Right atrium auricular region (tissue), 2 donors: Measurements from ENCODE around the gene CENPI. TPM values are rescaled to one million over a fixed set of nuclear protein-coding genes. Genes with fewer than 3 reads are reported as not detected.
"Not testable (repeated sequence)": the region's sequence is repeated elsewhere in the genome, so short reads cannot be mapped to it uniquely, and the experiment has no call there.

Source experiments
- DNase-seq: peaks from one replicate; pipeline ENCODE4 v3.0.0-alpha.2; 2019; ENCODE audit warnings: low spot score
- H3K27ac ChIP-seq, 2 donors: fragments of 200-600 bp; sonication (generic); 1 replicate in 1 of 2; 2 replicates in 1 of 2; pipeline ENCODE4 v1.5.1; 2016 to 2019
- H3K27me3 ChIP-seq, 2 donors: fragments of 200-600 bp; sonication (generic); one replicate each; pipeline versions ENCODE4 v1.5.1 to v1.6.0; 2017 to 2019
- H3K36me3 ChIP-seq: fragments of 200-600 bp; sonication (generic); one replicate; pipeline ENCODE4 v1.5.1; 2016
- H3K4me1 ChIP-seq, 2 donors: fragments of 200-600 bp; sonication (generic); one replicate each; pipeline versions ENCODE4 v1.5.1 to v1.6.0; 2017 to 2019
- H3K4me3 ChIP-seq, 2 donors: fragments of 200-600 bp; sonication (generic); 1 replicate in 1 of 2; 2 replicates in 1 of 2; pipeline ENCODE4 v1.5.1; 2017 to 2019; ENCODE audit warnings: mild to moderate bottlenecking in 1 of 2, moderate library complexity in 1 of 2
- H3K9me3 ChIP-seq, 2 donors: fragments of 200-600 bp; sonication (generic); one replicate each; pipeline ENCODE4 v1.5.1; 2019
- total RNA-seq, 2 donors: library from RNA; depleted of rRNA; stranded (reverse); fragments of >200 nt; gene quantifications; one replicate each; pipeline ENCODE4 v1.1.0, GENCODE V29; 2016
- TF ChIP-seq, protein P1 (sequence below), 2 donors: fragments of 200-600 bp; sonication (generic); IDR thresholded peaks; one replicate each; pipeline ENCODE4 v1.5.1; 2019; ENCODE audit warnings: antibody characterized with exemption in 2 of 2

The CENPI gene
- under 1 TPM; 0.16 to 0.63 TPM for total RNA-seq

GRCh38 chrX:101097546-101098453, at the start of gene CENPI:
Gene CENPI (plus strand): TSS chrX:101098204. CDS start chrX:101101071, 2,867 bp downstream.
- peak; percentile 93 for DNase-seq

GRCh38 chrX:101051153-101051548, 46.9 kb upstream of the CENPI start:
- Histone ChIP-seq H3K27me3 (no peaks in the 10 kb centered on the region), H3K9me3 (no peaks in the 10 kb centered on the region), H3K4me3 (peak overlapping the region; percentile 57 to 63), H3K36me3 (no peaks in the 10 kb centered on the region), H3K27ac (peak overlapping the region; percentile 78 to 89), H3K4me1 (no peaks in the 10 kb centered on the region)
- DNase-seq = no peak
- TF ChIP-seq, protein P1, sequence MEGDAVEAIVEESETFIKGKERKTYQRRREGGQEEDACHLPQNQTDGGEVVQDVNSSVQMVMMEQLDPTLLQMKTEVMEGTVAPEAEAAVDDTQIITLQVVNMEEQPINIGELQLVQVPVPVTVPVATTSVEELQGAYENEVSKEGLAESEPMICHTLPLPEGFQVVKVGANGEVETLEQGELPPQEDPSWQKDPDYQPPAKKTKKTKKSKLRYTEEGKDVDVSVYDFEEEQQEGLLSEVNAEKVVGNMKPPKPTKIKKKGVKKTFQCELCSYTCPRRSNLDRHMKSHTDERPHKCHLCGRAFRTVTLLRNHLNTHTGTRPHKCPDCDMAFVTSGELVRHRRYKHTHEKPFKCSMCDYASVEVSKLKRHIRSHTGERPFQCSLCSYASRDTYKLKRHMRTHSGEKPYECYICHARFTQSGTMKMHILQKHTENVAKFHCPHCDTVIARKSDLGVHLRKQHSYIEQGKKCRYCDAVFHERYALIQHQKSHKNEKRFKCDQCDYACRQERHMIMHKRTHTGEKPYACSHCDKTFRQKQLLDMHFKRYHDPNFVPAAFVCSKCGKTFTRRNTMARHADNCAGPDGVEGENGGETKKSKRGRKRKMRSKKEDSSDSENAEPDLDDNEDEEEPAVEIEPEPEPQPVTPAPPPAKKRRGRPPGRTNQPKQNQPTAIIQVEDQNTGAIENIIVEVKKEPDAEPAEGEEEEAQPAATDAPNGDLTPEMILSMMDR (IDR thresholded peaks at IDR 0.05) = no peak

More at GRCh38 chrX:101097546-101098453, at the start of gene CENPI:
- peak within 1 kb of the TSS; percentile 77 to 78 for H3K27ac ChIP-seq
- H3K36me3 ChIP-seq = no peaks in the 10 kb centered on the region
- TF ChIP-seq, protein P1 (IDR thresholded peaks at IDR 0.05) = no peak
- H3K27me3 ChIP-seq = no peaks in the 10 kb centered on the region
- H3K4me1 ChIP-seq = no peaks in the 10 kb centered on the region
- peak within 1 kb of the TSS; percentile 33 to 48 for H3K4me3 ChIP-seq
- no peaks in the 10 kb centered on the region for H3K9me3 ChIP-seq

DNA sequence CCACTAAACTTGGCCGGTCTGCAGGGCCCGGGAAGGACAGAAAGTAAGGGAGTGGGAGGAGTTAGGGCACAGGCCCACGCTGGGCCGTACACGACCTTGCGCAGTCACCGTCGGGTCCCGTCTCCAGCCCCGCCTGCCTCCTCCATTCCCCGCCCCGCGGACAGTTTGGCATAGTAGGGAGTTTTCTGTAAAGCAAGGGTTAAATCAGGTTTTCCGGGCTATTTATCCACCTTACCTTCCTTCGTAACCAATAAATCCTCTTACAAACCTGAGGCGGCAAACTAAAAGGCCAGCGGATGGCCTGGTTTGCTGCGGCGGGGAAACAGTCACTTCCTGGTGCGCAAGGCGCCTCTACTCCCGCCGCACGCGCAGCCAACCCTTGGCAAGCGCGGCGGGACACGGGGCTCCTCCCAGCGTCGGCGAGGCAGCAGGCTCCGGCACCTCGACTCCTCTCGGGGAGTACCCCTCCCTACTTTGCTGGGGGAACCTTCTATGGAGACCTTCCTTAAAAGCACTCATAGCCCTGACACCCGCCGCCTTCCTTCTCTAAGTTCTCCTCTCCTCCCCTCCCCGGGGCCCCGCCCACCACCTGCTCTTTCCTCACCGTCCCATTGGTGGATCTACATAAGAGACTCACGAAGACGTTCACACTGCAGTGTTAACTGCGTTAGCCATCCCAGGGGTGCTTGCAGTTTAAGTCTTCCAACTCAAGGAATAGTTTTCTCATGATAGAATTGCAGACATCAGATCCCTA, 46.3 kb upstream of the CENPI start, which contains the start of gene TRMT2B:
TRMT2B (minus strand) TSS at position 563 of the 754 bp plus-strand sequence. CDS start 9,822 bp downstream, outside the sequence.
- Histone ChIP-seq H3K9me3 (no peaks in the 10 kb centered on the region), H3K4me1 (no peaks in the 10 kb centered on the region), H3K27ac (peak within 1 kb of the TSS; percentile 78 to 89), H3K27me3 (no peaks in the 10 kb centered on the region), H3K36me3 (no peaks in the 10 kb centered on the region), H3K4me3 (peak within 1 kb of the TSS; percentile 57 to 63)
- TF ChIP-seq, protein P1 (IDR thresholded peaks at IDR 0.05) = no peak
- peak; percentile 84 for DNase-seq

- not testable (repeated sequence) for DNase-seq, H3K9me3 ChIP-seq, H3K4me1 ChIP-seq, H3K4me3 ChIP-seq, H3K27me3 ChIP-seq, H3K27ac ChIP-seq, H3K36me3 ChIP-seq
These were observed 41.5 kb upstream of the CENPI start for GRCh38 chrX:101056551-101056950.

- H3K4me1 ChIP-seq = no peaks in the 10 kb centered on the region
- H3K4me3 ChIP-seq = no peak overlapping the region
- no peaks in the 10 kb centered on the region for H3K36me3 ChIP-seq
- H3K27ac ChIP-seq = no peak overlapping the region
- H3K27me3 ChIP-seq = no peaks in the 10 kb centered on the region
- TF ChIP-seq, protein P1 (IDR thresholded peaks at IDR 0.05) = no peak
- no peak for DNase-seq
- no peaks in the 10 kb centered on the region for H3K9me3 ChIP-seq
These were observed 40.8 kb upstream of the CENPI start for GRCh38 chrX:101057093-101057714.
